K562 (cell line): Measurements from ENCODE around the gene TUBA8.
"Not testable (repeated sequence)": the region's sequence is repeated elsewhere in the genome, so short reads cannot be mapped to it uniquely, and the experiment has no call there.

Experiments
- CREM ChIP-seq: IDR thresholded peaks from 2 replicates; pipeline ENCODE4 v1.6.1; 2014; ENCODE audit warnings: antibody characterized with exemption, low read depth
- PHF20 ChIP-seq: fragments of 450-650 bp; IDR thresholded peaks from 2 replicates; pipeline ENCODE4 v1.6.1; 2018; ENCODE audit not compliant: partially characterized antibody
- PYGO2 ChIP-seq: fragments of 450-650 bp; IDR thresholded peaks from 2 replicates; pipeline ENCODE4 v1.6.1; 2016; ENCODE audit warnings: mild to moderate bottlenecking, missing genetic modification characterization, moderate library complexity, missing compliant biosample characterization
- RAD21 ChIP-seq, 2 experiments: fragments of 250-450 bp in 1 of 2; fragments of 450-650 bp in 1 of 2; sonication (Bioruptor Pico) in 1 of 2; formaldehyde crosslinking in 1 of 2; IDR thresholded peaks in 1 of 2; conservative IDR thresholded peaks in 1 of 2; 2 replicates each; pipeline versions ENCODE4 v1.4.0 to v1.8.0; 2020 to 2022; ENCODE audit warnings: mild to moderate bottlenecking in 2 of 2, moderate library complexity in 1 of 2
- TF ChIP-seq, protein P1 (sequence below): fragments of 250-450 bp; sonication (Bioruptor Pico); IDR thresholded peaks from 2 replicates; pipeline ENCODE4 v1.4.0; 2020
- TF ChIP-seq, protein P2 (sequence below), 3 experiments: IDR thresholded peaks in 2 of 3; conservative IDR thresholded peaks in 1 of 3; 2 replicates each; pipeline ENCODE4 v1.5.1; 2011 to 2012; ENCODE audit warnings: low read length in 3 of 3, mild to moderate bottlenecking in 3 of 3, control low read depth in 2 of 3, improper control_type of control experiment in 1 of 3, inconsistent platforms in 1 of 3, low read depth in 1 of 3, mixed read lengths in 1 of 3, moderate library complexity in 1 of 3; ENCODE audit not compliant: insufficient read depth in 2 of 3

DNA sequence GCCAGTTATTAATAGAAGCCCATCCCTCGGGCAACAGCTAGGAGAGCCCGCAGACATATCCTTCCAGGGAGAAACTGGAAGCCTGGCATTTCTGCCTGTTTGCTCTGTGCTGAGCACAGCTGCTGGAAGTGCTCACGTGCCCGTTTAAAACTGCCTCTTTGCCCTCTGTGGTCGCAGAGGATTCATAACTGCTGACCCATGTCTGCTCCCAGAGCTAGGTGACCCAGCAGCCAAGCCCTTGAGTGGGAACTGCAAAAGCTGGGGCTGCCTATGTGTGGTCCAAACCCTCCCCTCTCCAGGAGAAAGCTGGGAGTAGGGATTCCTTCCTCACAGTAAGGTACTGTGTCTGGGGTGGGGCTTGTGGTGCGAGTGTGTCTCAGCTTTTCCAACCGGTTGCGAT lies 54.0 kb downstream of the TUBA8 start:
- TF ChIP-seq, protein P1, sequence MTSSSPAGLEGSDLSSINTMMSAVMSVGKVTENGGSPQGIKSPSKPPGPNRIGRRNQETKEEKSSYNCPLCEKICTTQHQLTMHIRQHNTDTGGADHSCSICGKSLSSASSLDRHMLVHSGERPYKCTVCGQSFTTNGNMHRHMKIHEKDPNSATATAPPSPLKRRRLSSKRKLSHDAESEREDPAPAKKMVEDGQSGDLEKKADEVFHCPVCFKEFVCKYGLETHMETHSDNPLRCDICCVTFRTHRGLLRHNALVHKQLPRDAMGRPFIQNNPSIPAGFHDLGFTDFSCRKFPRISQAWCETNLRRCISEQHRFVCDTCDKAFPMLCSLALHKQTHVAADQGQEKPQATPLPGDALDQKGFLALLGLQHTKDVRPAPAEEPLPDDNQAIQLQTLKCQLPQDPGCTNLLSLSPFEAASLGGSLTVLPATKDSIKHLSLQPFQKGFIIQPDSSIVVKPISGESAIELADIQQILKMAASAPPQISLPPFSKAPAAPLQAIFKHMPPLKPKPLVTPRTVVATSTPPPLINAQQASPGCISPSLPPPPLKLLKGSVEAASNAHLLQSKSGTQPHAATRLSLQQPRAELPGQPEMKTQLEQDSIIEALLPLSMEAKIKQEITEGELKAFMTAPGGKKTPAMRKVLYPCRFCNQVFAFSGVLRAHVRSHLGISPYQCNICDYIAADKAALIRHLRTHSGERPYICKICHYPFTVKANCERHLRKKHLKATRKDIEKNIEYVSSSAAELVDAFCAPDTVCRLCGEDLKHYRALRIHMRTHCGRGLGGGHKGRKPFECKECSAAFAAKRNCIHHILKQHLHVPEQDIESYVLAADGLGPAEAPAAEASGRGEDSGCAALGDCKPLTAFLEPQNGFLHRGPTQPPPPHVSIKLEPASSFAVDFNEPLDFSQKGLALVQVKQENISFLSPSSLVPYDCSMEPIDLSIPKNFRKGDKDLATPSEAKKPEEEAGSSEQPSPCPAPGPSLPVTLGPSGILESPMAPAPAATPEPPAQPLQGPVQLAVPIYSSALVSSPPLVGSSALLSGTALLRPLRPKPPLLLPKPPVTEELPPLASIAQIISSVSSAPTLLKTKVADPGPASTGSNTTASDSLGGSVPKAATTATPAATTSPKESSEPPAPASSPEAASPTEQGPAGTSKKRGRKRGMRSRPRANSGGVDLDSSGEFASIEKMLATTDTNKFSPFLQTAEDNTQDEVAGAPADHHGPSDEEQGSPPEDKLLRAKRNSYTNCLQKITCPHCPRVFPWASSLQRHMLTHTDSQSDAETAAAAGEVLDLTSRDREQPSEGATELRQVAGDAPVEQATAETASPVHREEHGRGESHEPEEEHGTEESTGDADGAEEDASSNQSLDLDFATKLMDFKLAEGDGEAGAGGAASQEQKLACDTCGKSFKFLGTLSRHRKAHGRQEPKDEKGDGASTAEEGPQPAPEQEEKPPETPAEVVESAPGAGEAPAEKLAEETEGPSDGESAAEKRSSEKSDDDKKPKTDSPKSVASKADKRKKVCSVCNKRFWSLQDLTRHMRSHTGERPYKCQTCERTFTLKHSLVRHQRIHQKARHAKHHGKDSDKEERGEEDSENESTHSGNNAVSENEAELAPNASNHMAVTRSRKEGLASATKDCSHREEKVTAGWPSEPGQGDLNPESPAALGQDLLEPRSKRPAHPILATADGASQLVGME (CRISPR knock-in tag): not testable (repeated sequence)
- TF ChIP-seq PYGO2 (tag); CREM; RAD21 (CRISPR knock-in tag; conservative IDR thresholded peaks at IDR 0.05 in 1 of 2, IDR thresholded peaks at IDR 0.05 in 1 of 2); PHF20: not testable (repeated sequence)
- TF ChIP-seq, protein P2, sequence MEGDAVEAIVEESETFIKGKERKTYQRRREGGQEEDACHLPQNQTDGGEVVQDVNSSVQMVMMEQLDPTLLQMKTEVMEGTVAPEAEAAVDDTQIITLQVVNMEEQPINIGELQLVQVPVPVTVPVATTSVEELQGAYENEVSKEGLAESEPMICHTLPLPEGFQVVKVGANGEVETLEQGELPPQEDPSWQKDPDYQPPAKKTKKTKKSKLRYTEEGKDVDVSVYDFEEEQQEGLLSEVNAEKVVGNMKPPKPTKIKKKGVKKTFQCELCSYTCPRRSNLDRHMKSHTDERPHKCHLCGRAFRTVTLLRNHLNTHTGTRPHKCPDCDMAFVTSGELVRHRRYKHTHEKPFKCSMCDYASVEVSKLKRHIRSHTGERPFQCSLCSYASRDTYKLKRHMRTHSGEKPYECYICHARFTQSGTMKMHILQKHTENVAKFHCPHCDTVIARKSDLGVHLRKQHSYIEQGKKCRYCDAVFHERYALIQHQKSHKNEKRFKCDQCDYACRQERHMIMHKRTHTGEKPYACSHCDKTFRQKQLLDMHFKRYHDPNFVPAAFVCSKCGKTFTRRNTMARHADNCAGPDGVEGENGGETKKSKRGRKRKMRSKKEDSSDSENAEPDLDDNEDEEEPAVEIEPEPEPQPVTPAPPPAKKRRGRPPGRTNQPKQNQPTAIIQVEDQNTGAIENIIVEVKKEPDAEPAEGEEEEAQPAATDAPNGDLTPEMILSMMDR (IDR thresholded peaks at IDR 0.05 in 2 of 3, conservative IDR thresholded peaks at IDR 0.05 in 1 of 3; ENCODE audit: insufficient read depth in 2 of 3, low read depth in 1 of 3, low read length in 3 of 3): not testable (repeated sequence)
